Heart left ventricle (tissue), 16 donors: ENCODE data around the gene PIP5K1B. TPM values are rescaled to one million over a fixed set of nuclear protein-coding genes. Genes with fewer than 3 reads are reported as not detected.
A peak's percentile ranks its signal among the peaks of the same experiment; 100 is the strongest.

ENCODE experiments used
- ATAC-seq, 4 donors: fragments of 200-7000 bp; cut with Tn5 transposase; one replicate each; pipeline ENCODE4 v1.9.1; 2020 to 2022; ENCODE audit warnings: moderate library complexity in 4 of 4, mild to moderate bottlenecking in 3 of 4, moderate number of reproducible peaks in 1 of 4
- DNase-seq, 5 donors: peaks; one replicate each; pipeline ENCODE4 v3.0.0-alpha.2; 2020
- H3K27ac ChIP-seq, 12 donors: fragments of 200-600 bp; sonication (generic) in 4 of 12; one replicate each; pipeline versions ENCODE4 v1.5.0 to v1.8.0; 2016 to 2022; ENCODE audit warnings: mild to moderate bottlenecking in 2 of 12
- H3K27me3 ChIP-seq, 9 donors: fragments of 200-600 bp; sonication (generic) in 2 of 9; one replicate each; pipeline versions ENCODE4 v1.5.1 to v1.8.0; 2016 to 2022; ENCODE audit warnings: mild to moderate bottlenecking in 3 of 9
- H3K36me3 ChIP-seq, 9 donors: fragments of 200-600 bp; sonication (generic) in 2 of 9; one replicate each; pipeline versions ENCODE4 v1.5.0 to v1.8.0; 2018 to 2022; ENCODE audit warnings: mild to moderate bottlenecking in 2 of 9
- H3K4me1 ChIP-seq, 12 donors: fragments of 200-600 bp; sonication (generic) in 4 of 12; one replicate each; pipeline versions ENCODE4 v1.5.0 to v1.8.0; 2016 to 2022; ENCODE audit warnings: mild to moderate bottlenecking in 3 of 12
- H3K4me3 ChIP-seq, 12 donors: fragments of 200-600 bp; sonication (generic) in 4 of 12; one replicate each; pipeline versions ENCODE4 v1.5.0 to v1.8.0; 2017 to 2022; ENCODE audit warnings: mild to moderate bottlenecking in 9 of 12, moderate library complexity in 4 of 12
- H3K9me3 ChIP-seq, 12 donors: fragments of 200-600 bp; sonication (generic) in 4 of 12; one replicate each; pipeline versions ENCODE4 v1.5.0 to v1.8.0; 2016 to 2022; ENCODE audit warnings: mild to moderate bottlenecking in 1 of 12
- CTCF ChIP-seq, 12 donors: fragments of 200-600 bp; sonication (generic) in 4 of 12; IDR thresholded peaks; one replicate each; pipeline versions ENCODE4 v1.5.0 to v1.8.0; 2018 to 2022; ENCODE audit warnings: antibody characterized with exemption in 12 of 12, mild to moderate bottlenecking in 5 of 12
- POLR2A ChIP-seq, 2 donors: fragments of 450-650 bp; IDR thresholded peaks; one replicate each; pipeline ENCODE4 v1.6.1; 2017; ENCODE audit warnings: antibody characterized with exemption in 2 of 2, mild to moderate bottlenecking in 2 of 2, moderate library complexity in 2 of 2
- WGBS, 4 donors: extraction: QIAGEN DNeasy Blood & Tissue Kit in 2 of 4; methylation state at CpG; one replicate each; pipeline versions ENCODE4 v1.1.5 to v1.1.7; 2013 to 2018; 5-methylcytosine and 5-hydroxymethylcytosine counted together
- intact Hi-C, 10 donors: fragments of 100-400 bp; cut with DNase I; formaldehyde crosslinking; loops; one replicate each; pipeline versions ENCODE4 v1.11.1 to v1.14.2; 2022
- polyA plus RNA-seq, 2 donors: library from polyadenylated mRNA; stranded (reverse); fragments of 200-250 nt; gene quantifications; one replicate each; pipeline ENCODE4 v1.2.3, GENCODE V29; 2013
- total RNA-seq, 9 donors: library from RNA; depleted of rRNA in 2 of 9; stranded (reverse); fragments of >200 nt in 2 of 9; fragmentation: NEBNext Ultra II Directional in 3 of 9; extraction: Animal tissue kit (Norgen Biotek cat#: 25700) in 3 of 9; gene quantifications; one replicate each; pipeline versions ENCODE4 v1.1.0 to v1.2.4, GENCODE V29; 2016 to 2023
- donor health status: ischemic (EF 13 %, LVEDD 7.1; RV severe dilation, severe dysfunction).
- donor health status: healthy with polysubstance abuse.
- donor health status: DM: no; HTN: yes; CAD: no.
- donor health status: DM: no; HTN: no; CAD: no.
- donor health status: ischemic (EF 25% LVEDD 6.9; RV normal size, moderate dysfunction).
- donor health status: ischemic (EF 25% LVEDD 5.7; RV mildly dilated, moderate dysfunction).
- donor health status: healthy.
- donor health status: DM: yes; HTN: yes; CAD: no.
- donor health status: ischemic (EF 35%, LVEDD 5.7; RV mildly dilated, moderate dysfunction).
- donor health status: nonischemic (EF 11% LVEDD 7.7; RV severe dilation, severe dysfunction).
- donor health status: DM: yes; HTN: yes; CAD: no.
- donor health status: PGD.
- donor health status: ischemic (EF 29% LVEDD 5.4; RV normal size, mild dysfunction).
- donor health status: nonischemic (EF 23%, LVEDD 6.1; RV moderate dilation, normal function).

The PIP5K1B gene
- total and polyA plus RNA-seq, 11 donors, result 8.6 to 68.0 (median 47.5) TPM

GRCh38 chr9:68978066-68978465, 273.0 kb downstream of the PIP5K1B start:
- Histone ChIP-seq H3K9me3 (no peaks in the 10 kb centered on the region), H3K27me3 (no peaks in the 10 kb centered on the region), H3K27ac (peak overlapping the region in 8 of 12 donors; percentile 72 to 89 (median 81)), H3K4me1 (peaks cover 0 to 72% (median 30%) of the 10 kb centered on the region in 12 donors), H3K36me3 (no peaks in the 10 kb centered on the region), H3K4me3 (no peak overlapping the region)
- DNase-seq (no peak), ATAC-seq (no peak)
- intact Hi-C loops, result loop anchor here in 1 of 10 donors (10.0 kb wide), 1 partner anchor 63 kb away; no protein-coding TSS in a partner anchor
- 72 to 80% (median 73%) methylated on average over 4 of the region's 4 CpGs for WGBS, 4 donors
- TF ChIP-seq POLR2A (IDR thresholded peaks at IDR 0.05) (no peak), CTCF (IDR thresholded peaks at IDR 0.05) (no peak)

- DNase-seq (no peak), ATAC-seq (no peak)
- no peaks in the 10 kb centered on the region for H3K9me3 ChIP-seq
- intact Hi-C loops, result loop anchor here in 1 of 10 donors (10.0 kb wide), 1 partner anchor 64 kb away; no protein-coding TSS in a partner anchor
- no peak overlapping the region for H3K4me3 ChIP-seq
- H3K36me3 ChIP-seq, result no peaks in the 10 kb centered on the region
- peaks cover 0 to 70% (median 33%) of the 10 kb centered on the region in 12 donors for H3K4me1 ChIP-seq
- H3K27ac ChIP-seq, result peak overlapping the region in 9 of 12 donors; percentile 72 to 92 (median 82)
- 87 to 92% (median 89%) methylated on average over 3 of the region's 3 CpGs for WGBS, 4 donors
- TF ChIP-seq CTCF (IDR thresholded peaks at IDR 0.05) (no peak), POLR2A (IDR thresholded peaks at IDR 0.05) (no peak)
- H3K27me3 ChIP-seq, result no peaks in the 10 kb centered on the region
Observed at GRCh38 chr9:68978501-68978900, 273.5 kb downstream of the PIP5K1B start.

- Histone ChIP-seq H3K27ac (peak overlapping the region; percentile 63 to 92 (median 80)), H3K9me3 (no peaks in the 10 kb centered on the region), H3K27me3 (no peaks in the 10 kb centered on the region), H3K4me1 (peaks cover 0 to 65% (median 38%) of the 10 kb centered on the region in 12 donors), H3K4me3 (no peak overlapping the region), H3K36me3 (no peaks in the 10 kb centered on the region)
- TF ChIP-seq CTCF (IDR thresholded peaks at IDR 0.05), result no peak
- no peak for TF ChIP-seq POLR2A (IDR thresholded peaks at IDR 0.05)
- intact Hi-C loops, result loop anchor here in 2 of 10 donors (10.0 kb wide), 2 partner anchors 65 to 115 kb away; no protein-coding TSS in a partner anchor
- 31 to 45% (median 37%) methylated on average over 6 to 9 of the region's 9 CpGs for WGBS, 4 donors
- ATAC-seq (peak; percentile 73 to 86 (median 84)), DNase-seq (peak in 4 of 5 donors; percentile 38 to 80 (median 57))
Observed at GRCh38 chr9:68979538-68980314, 274.7 kb downstream of the PIP5K1B start.

- intact Hi-C loops, result loop anchor here in 1 of 10 donors (10.0 kb wide), 1 partner anchor 116 kb away; no protein-coding TSS in a partner anchor
- DNase-seq (peak in 1 of 5 donors; percentile 49), ATAC-seq (peak in 3 of 4 donors; percentile 16 to 33 (median 23))
- H3K27me3 ChIP-seq, result no peaks in the 10 kb centered on the region
- H3K9me3 ChIP-seq, result no peaks in the 10 kb centered on the region
- WGBS, 4 donors, result 57 to 63% (median 60%) methylated on average over 3 of the region's 3 CpGs
- H3K36me3 ChIP-seq, result no peaks in the 10 kb centered on the region
- peaks cover 0 to 68% (median 38%) of the 10 kb centered on the region in 12 donors for H3K4me1 ChIP-seq
- no peak overlapping the region for H3K4me3 ChIP-seq
- TF ChIP-seq CTCF (IDR thresholded peaks at IDR 0.05) (no peak), POLR2A (IDR thresholded peaks at IDR 0.05) (no peak)
- H3K27ac ChIP-seq, result peak overlapping the region; percentile 63 to 92 (median 80)
Observed at GRCh38 chr9:68980341-68980914, 275.4 kb downstream of the PIP5K1B start.
